Naive B cell (primary cell): ENCODE data around the gene MAP1LC3B. TPM values are rescaled to one million over a fixed set of nuclear protein-coding genes. Genes with fewer than 3 reads are reported as not detected.

Experiments
- ATAC-seq, 2 donors: fragments of 150-1000 bp; cut with Tn5 transposase; 2 replicates each; pipeline ENCODE4 v1.10.0; 2021; ENCODE audit warnings: low read depth in 2 of 2, mild to moderate bottlenecking in 2 of 2, moderate library complexity in 2 of 2
- DNase-seq: peaks from one replicate; pipeline ENCODE4 v3.0.0; 2022
- H3K27ac Mint-ChIP-seq, 6 donors: one replicate each; pipeline ENCODE4 v1.8.0; 2020 to 2022; ENCODE audit warnings: mild to moderate bottlenecking in 6 of 6, mixed read lengths in 6 of 6, moderate library complexity in 5 of 6, inconsistent platforms in 2 of 6
- H3K27me3 Mint-ChIP-seq, 3 donors: one replicate each; pipeline ENCODE4 v1.8.0; 2021 to 2022; ENCODE audit warnings: mixed read lengths in 3 of 3, mild to moderate bottlenecking in 1 of 3
- H3K36me3 Mint-ChIP-seq, 2 donors: one replicate each; pipeline ENCODE4 v1.8.0; 2020 to 2022; ENCODE audit warnings: mixed read lengths in 2 of 2, inconsistent platforms in 1 of 2, mild to moderate bottlenecking in 1 of 2
- H3K4me1 Mint-ChIP-seq, 3 donors: one replicate each; pipeline ENCODE4 v1.8.0; 2020 to 2022; ENCODE audit warnings: mixed read lengths in 3 of 3, inconsistent platforms in 1 of 3, mild to moderate bottlenecking in 1 of 3, moderate library complexity in 1 of 3
- H3K4me3 Mint-ChIP-seq, 8 donors: one replicate each; pipeline ENCODE4 v1.8.0; 2020 to 2022; ENCODE audit warnings: mild to moderate bottlenecking in 8 of 8, mixed read lengths in 8 of 8, moderate library complexity in 8 of 8, inconsistent platforms in 2 of 8
- H3K9me3 Mint-ChIP-seq, 7 donors: one replicate each; pipeline ENCODE4 v1.8.0; 2020 to 2022; ENCODE audit warnings: mixed read lengths in 7 of 7, mild to moderate bottlenecking in 5 of 7, inconsistent platforms in 2 of 7, moderate library complexity in 1 of 7
- polyA plus RNA-seq, 6 donors: library from polyadenylated mRNA; unstranded; fragments of 300-500 nt; fragmentation: Illumina TruSeq; gene quantifications; one replicate each; pipeline ENCODE4 v1.2.3, GENCODE V29; 2021; ENCODE audit warnings: low read depth in 6 of 6

MAP1LC3B gene
- polyA plus RNA-seq, 6 donors from 2014 or later, result 142 to 196 (median 164) TPM

DNA sequence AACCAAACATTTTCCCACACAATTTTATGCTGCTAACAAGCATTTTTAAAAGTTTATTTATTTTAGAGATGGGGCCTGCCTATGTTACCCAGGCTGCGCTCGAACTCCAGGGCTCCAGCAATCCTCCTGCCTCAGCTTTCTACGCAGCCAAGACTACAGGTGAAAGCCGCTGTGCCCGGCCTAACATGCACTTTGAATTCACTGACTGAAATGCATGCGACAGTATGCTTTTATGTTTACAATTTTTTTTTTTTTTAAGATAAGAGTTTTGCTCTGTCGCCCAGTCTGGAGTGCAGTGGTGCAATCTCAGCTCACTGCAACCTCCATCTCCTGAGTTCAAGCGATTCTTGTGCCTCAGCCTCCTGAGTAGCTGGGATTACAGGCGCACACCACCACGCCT is 47.8 kb downstream of the MAP1LC3B start:
- H3K9me3 Mint-ChIP-seq, result no peaks in the 10 kb centered on the region
- H3K36me3 Mint-ChIP-seq, result no peaks in the 10 kb centered on the region
- no peaks in the 10 kb centered on the region for H3K27me3 Mint-ChIP-seq
- no peak overlapping the region for H3K4me3 Mint-ChIP-seq
- peaks cover 0 to 7% (median 5%) of the 10 kb centered on the region in 3 donors for H3K4me1 Mint-ChIP-seq
- no peak for ATAC-seq
- H3K27ac Mint-ChIP-seq, result peak overlapping the region in 1 of 6 donors; percentile 64
- DNase-seq, result no peak

DNA sequence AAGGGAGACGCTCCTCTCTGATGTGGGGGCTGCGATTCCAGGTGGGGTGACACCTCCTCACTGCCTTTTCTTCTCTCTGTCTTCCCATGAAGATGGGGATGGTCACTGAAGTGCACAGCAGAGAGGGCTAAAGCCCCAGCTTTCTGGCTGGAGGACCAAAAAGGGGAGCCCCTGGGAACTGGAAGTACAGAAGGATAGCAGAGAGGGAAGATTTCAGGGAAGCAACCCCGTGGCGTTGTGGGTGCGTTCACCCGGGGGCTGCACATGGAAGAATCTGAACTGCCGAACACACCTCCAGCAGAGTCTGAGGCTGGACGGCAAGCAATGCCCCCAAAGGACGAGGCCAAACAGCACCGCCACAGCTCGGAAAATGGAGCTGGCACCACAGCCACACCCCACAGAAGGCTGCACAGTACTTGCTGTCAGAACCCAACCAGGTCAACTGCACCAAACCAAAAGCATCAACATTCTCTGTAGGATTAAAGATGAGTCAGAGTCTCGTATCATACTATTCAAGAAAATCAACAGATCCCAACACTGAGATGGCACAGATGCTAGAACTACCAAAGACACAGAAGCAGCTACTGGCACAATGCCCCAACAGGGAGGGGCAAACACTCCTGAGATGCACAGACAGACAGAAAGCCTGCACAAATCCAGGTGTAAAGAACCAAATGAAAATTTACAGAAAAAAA is 49.9 kb downstream of the MAP1LC3B start:
- Mint-ChIP-seq H3K27ac (peak overlapping the region in 1 of 6 donors; percentile 57), H3K27me3 (no peaks in the 10 kb centered on the region), H3K9me3 (no peaks in the 10 kb centered on the region), H3K4me1 (no peaks in the 10 kb centered on the region), H3K36me3 (no peaks in the 10 kb centered on the region), H3K4me3 (no peak overlapping the region)
- ATAC-seq (no peak), DNase-seq (no peak)

DNA sequence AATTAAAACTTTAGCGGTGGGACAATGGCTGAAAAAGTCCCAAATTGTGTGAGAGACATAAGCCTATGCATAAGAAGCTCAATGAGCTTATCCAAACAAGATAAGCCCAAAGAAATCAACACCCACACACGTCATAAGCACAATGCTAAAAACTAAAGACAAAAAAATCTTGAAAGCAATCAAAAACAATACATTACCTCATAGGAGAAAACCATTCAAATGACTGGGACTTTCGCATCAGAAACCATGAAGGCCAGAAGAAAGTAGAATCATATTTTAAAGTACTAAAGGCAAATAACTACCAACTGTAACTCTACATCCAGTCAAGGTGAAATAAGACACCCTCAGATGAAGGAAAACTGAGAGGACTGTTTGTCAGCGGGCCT is 50.4 kb downstream of the MAP1LC3B start:
- Mint-ChIP-seq H3K36me3 (no peaks in the 10 kb centered on the region), H3K27ac (no peak overlapping the region), H3K4me1 (no peaks in the 10 kb centered on the region), H3K4me3 (no peak overlapping the region), H3K27me3 (no peaks in the 10 kb centered on the region), H3K9me3 (no peaks in the 10 kb centered on the region)
- no peak for ATAC-seq
- DNase-seq, result no peak

GRCh38 chr16:87443016-87443415 is 50.9 kb downstream of the MAP1LC3B start:
- no peaks in the 10 kb centered on the region for H3K4me1 Mint-ChIP-seq
- no peaks in the 10 kb centered on the region for H3K36me3 Mint-ChIP-seq
- H3K4me3 Mint-ChIP-seq, result no peak overlapping the region
- DNase-seq (no peak), ATAC-seq (no peak)
- no peaks in the 10 kb centered on the region for H3K27me3 Mint-ChIP-seq
- H3K9me3 Mint-ChIP-seq, result no peaks in the 10 kb centered on the region
- no peak overlapping the region for H3K27ac Mint-ChIP-seq

GRCh38 chr16:87443964-87444363 is 51.8 kb downstream of the MAP1LC3B start:
- Mint-ChIP-seq H3K27me3 (no peaks in the 10 kb centered on the region), H3K9me3 (no peaks in the 10 kb centered on the region), H3K36me3 (peaks cover 0 to 4% of the 10 kb centered on the region in 2 donors), H3K4me1 (peaks cover 0 to under 1% (median 0%) of the 10 kb centered on the region in 3 donors), H3K4me3 (no peak overlapping the region), H3K27ac (no peak overlapping the region)
- DNase-seq (no peak), ATAC-seq (no peak)

DNA sequence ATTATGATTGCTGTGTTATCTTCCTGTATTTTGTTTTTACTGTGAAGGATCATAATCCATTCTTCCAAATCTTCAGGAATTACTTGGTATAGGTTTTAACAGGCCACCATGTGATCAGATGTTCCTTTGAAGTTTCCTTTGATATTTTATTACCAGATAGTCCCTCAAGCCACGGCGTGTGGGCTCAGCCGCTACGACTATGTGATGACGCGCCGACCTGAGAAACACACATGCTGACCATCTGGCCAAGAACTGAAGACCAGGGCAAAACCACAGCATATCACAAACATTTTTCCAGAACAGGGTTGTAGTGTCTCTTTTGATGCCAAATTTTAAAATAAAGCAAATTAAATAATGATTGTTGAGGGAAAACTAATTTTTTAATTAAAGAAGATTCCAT is 53.4 kb downstream of the MAP1LC3B start:
- no peak for DNase-seq
- Mint-ChIP-seq H3K4me1 (peaks cover 0 to 4% (median 0%) of the 10 kb centered on the region in 3 donors), H3K27ac (no peak overlapping the region), H3K9me3 (no peaks in the 10 kb centered on the region), H3K27me3 (no peaks in the 10 kb centered on the region), H3K36me3 (peaks cover 0 to 4% of the 10 kb centered on the region in 2 donors), H3K4me3 (peak overlapping the region in 1 of 8 donors; percentile 5)
- no peak for ATAC-seq

- no peak for DNase-seq
- H3K4me1 Mint-ChIP-seq, result peaks cover 0 to 4% (median 0%) of the 10 kb centered on the region in 3 donors
- H3K4me3 Mint-ChIP-seq, result no peak overlapping the region
- H3K27me3 Mint-ChIP-seq, result no peaks in the 10 kb centered on the region
- H3K27ac Mint-ChIP-seq, result no peak overlapping the region
- H3K9me3 Mint-ChIP-seq, result no peaks in the 10 kb centered on the region
- ATAC-seq, result no peak
- H3K36me3 Mint-ChIP-seq, result peaks cover 3 to 4% of the 10 kb centered on the region in 2 donors
Observed at GRCh38 chr16:87446479-87446878, 54.3 kb downstream of the MAP1LC3B start.

GRCh38 chr16:87447323-87447722 is 55.2 kb downstream of the MAP1LC3B start:
- H3K4me1 Mint-ChIP-seq, result peaks cover 0 to 6% (median 0%) of the 10 kb centered on the region in 3 donors
- ATAC-seq (no peak), DNase-seq (no peak)
- H3K27me3 Mint-ChIP-seq, result no peaks in the 10 kb centered on the region
- no peaks in the 10 kb centered on the region for H3K9me3 Mint-ChIP-seq
- no peak overlapping the region for H3K4me3 Mint-ChIP-seq
- peaks cover 4 to 11% of the 10 kb centered on the region in 2 donors for H3K36me3 Mint-ChIP-seq
- no peak overlapping the region for H3K27ac Mint-ChIP-seq

DNA sequence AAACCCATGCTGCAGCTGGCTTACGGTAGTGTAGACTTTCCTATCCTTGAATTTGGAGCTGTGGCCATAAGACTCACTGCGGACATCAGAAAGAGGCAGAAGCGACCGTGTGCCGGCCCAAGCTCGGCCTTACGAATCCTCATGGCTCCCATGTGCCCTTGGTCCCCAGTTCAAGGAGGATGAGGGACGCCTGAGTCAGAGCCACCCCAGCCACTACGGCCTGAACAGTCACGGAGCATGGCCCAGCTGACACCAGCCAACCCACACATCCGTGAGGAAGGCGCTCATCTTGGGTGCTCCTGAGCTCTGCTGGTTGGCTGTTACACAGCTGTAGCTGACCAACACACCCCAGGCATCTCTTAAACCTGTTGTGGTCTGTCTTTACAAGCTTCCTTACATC is 56.7 kb downstream of the MAP1LC3B start:
- Mint-ChIP-seq H3K9me3 (no peaks in the 10 kb centered on the region), H3K27ac (no peak overlapping the region), H3K36me3 (peaks cover 4 to 13% of the 10 kb centered on the region in 2 donors), H3K4me1 (peaks cover 0 to 7% (median 0%) of the 10 kb centered on the region in 3 donors), H3K4me3 (no peak overlapping the region), H3K27me3 (no peaks in the 10 kb centered on the region)
- ATAC-seq (no peak), DNase-seq (no peak)

- H3K4me1 Mint-ChIP-seq, result peaks cover 0 to 7% (median 0%) of the 10 kb centered on the region in 3 donors
- H3K36me3 Mint-ChIP-seq, result peaks cover 4 to 13% of the 10 kb centered on the region in 2 donors
- H3K27ac Mint-ChIP-seq, result no peak overlapping the region
- H3K9me3 Mint-ChIP-seq, result no peaks in the 10 kb centered on the region
- ATAC-seq (no peak), DNase-seq (no peak)
- no peaks in the 10 kb centered on the region for H3K27me3 Mint-ChIP-seq
- H3K4me3 Mint-ChIP-seq, result peak overlapping the region in 3 of 8 donors; percentile 15 to 56 (median 52)
Observed at GRCh38 chr16:87451563-87452210, 59.6 kb downstream of the MAP1LC3B start.

- peaks cover 4 to 13% of the 10 kb centered on the region in 2 donors for H3K36me3 Mint-ChIP-seq
- H3K4me3 Mint-ChIP-seq, result peak overlapping the region in 1 of 8 donors; percentile 25
- H3K4me1 Mint-ChIP-seq, result peaks cover 0 to 7% (median 0%) of the 10 kb centered on the region in 3 donors
- ATAC-seq, result no peak
- H3K27me3 Mint-ChIP-seq, result no peaks in the 10 kb centered on the region
- H3K9me3 Mint-ChIP-seq, result no peaks in the 10 kb centered on the region
- no peak for DNase-seq
- H3K27ac Mint-ChIP-seq, result no peak overlapping the region
Observed at GRCh38 chr16:87453326-87453725, 61.2 kb downstream of the MAP1LC3B start.

Other genes with a start within 250 kb of the MAP1LC3B start
- 1 to 10 TPM; 1.4 to 3.6 (median 2.2) TPM for gene C16orf95, start 74.9 kb upstream of the MAP1LC3B start, polyA plus RNA-seq
- 10 to 100 TPM in 5 of 6 donors, 1 to 10 TPM in 1; 7.5 to 23.9 (median 15.1) TPM for gene FBXO31, start 8.6 kb upstream of the MAP1LC3B start, polyA plus RNA-seq
- under 1 TPM in 5 of 6 donors, not detected in 1; 0.03 to 0.31 (median 0.20) TPM for gene ZCCHC14, start 100.7 kb downstream of the MAP1LC3B start, polyA plus RNA-seq
- gene JPH3, start 210.2 kb downstream of the MAP1LC3B start, polyA plus RNA-seq, result not detected